SK-N-SH (cell line): Measurements from ENCODE around the gene SMPD3. TPM values are rescaled to one million over a fixed set of nuclear protein-coding genes. Genes with fewer than 3 reads are reported as not detected.

ENCODE experiments used
- CTCF ChIA-PET: fragments of 300-600, 350-600 bp; formaldehyde crosslinking; extraction: SDS; loops from one replicate; lab custom pipeline; 2021; lab: Yijun Ruan, JAX
- POLR2A ChIA-PET: fragments of 350-600 bp; sonication (Branson Sonifier 250); formaldehyde crosslinking; extraction: SDS; loops from one replicate; lab custom pipeline; 2020; ENCODE audit warnings: antibody characterized with exemption, inconsistent platforms; lab: Yijun Ruan, JAX
- DNase-seq: peaks from one replicate; pipeline ENCODE4 v3.0.0; 2012
- H2AFZ ChIP-seq: fragments of 200-600 bp; sonication (generic); 2 replicates; pipeline ENCODE4 v1.8.1; 2016; ENCODE audit warnings: antibody characterized with exemption, mild to moderate bottlenecking, low read depth
- H3F3A ChIP-seq: fragments of 200-600 bp; sonication (generic); replicated peaks from 2 replicates; pipeline ENCODE3; 2016; ENCODE audit warnings: antibody characterized with exemption, mild to moderate bottlenecking; ENCODE audit not compliant: insufficient read depth
- H3K27ac ChIP-seq, 2 experiments: fragments of 200-500 bp in 1 of 2; fragments of 200-600 bp in 1 of 2; sonication (Bioruptor generic) in 1 of 2; sonication (generic), shearing (Covaris generic) in 1 of 2; 2 replicates each; pipeline versions ENCODE4 v1.5.1 to v1.6.1; 2014 to 2016; ENCODE audit warnings: low read depth in 2 of 2, inconsistent platforms in 1 of 2, low read length in 1 of 2, mild to moderate bottlenecking in 1 of 2, mixed read lengths in 1 of 2
- H3K27me3 ChIP-seq: fragments of 200-600 bp; sonication (generic), shearing (Covaris generic); 2 replicates; pipeline ENCODE4 v1.6.1; 2016; ENCODE audit warnings: mixed run types; ENCODE audit not compliant: insufficient read depth
- H3K36me3 ChIP-seq, 2 experiments: fragments of 200-500 bp in 1 of 2; fragments of 200-600 bp in 1 of 2; sonication (Bioruptor generic) in 1 of 2; sonication (generic) in 1 of 2; replicated peaks in 1 of 2; 2 replicates each; pipeline versions ENCODE3 to v1.5.1; 2014 to 2016; ENCODE audit warnings: low read length in 1 of 2, mild to moderate bottlenecking in 1 of 2; ENCODE audit not compliant: insufficient read depth in 2 of 2, control insufficient read depth in 1 of 2
- H3K4me1 ChIP-seq, 2 experiments: fragments of 200-500 bp in 1 of 2; fragments of 200-600 bp in 1 of 2; sonication (Bioruptor generic) in 1 of 2; sonication (generic), shearing (Covaris generic) in 1 of 2; 2 replicates each; pipeline versions ENCODE4 v1.5.1 to v1.6.1; 2014 to 2016; ENCODE audit warnings: low read depth in 1 of 2, low read length in 1 of 2, mixed run types in 1 of 2; ENCODE audit not compliant: insufficient read depth in 2 of 2, control insufficient read depth in 1 of 2
- H3K4me2 ChIP-seq: fragments of 200-600 bp; sonication (generic), shearing (Covaris generic); 2 replicates; pipeline ENCODE4 v1.6.1; 2017; ENCODE audit warnings: mixed run types
- H3K4me3 ChIP-seq, 2 experiments: fragments of 200-500 bp in 1 of 2; fragments of 200-600 bp in 1 of 2; sonication (Bioruptor generic) in 1 of 2; sonication (generic), shearing (Covaris generic) in 1 of 2; 2 replicates each; pipeline versions ENCODE4 v1.5.1 to v1.8.1; 2014 to 2016; ENCODE audit warnings: low read depth in 2 of 2, inconsistent platforms in 1 of 2, low read length in 1 of 2, mild to moderate bottlenecking in 1 of 2, mixed read lengths in 1 of 2, moderate library complexity in 1 of 2
- H3K79me2 ChIP-seq: fragments of 200-600 bp; sonication (generic); 2 replicates; pipeline ENCODE4 v1.8.1; 2017; ENCODE audit warnings: mild to moderate bottlenecking; ENCODE audit not compliant: insufficient read depth
- H3K9ac ChIP-seq: fragments of 200-600 bp; sonication (generic); 2 replicates; pipeline ENCODE4 v1.6.1; 2017; ENCODE audit warnings: mixed run types
- H3K9me2 ChIP-seq: fragments of 200-600 bp; sonication (generic); 2 replicates; pipeline ENCODE4 v1.6.1; 2017; ENCODE audit warnings: mixed run types
- H3K9me3 ChIP-seq: fragments of 200-600 bp; sonication (generic); 2 replicates; pipeline ENCODE4 v1.6.1; 2017; ENCODE audit warnings: mixed run types, mild to moderate bottlenecking, moderate library complexity
- H4K20me1 ChIP-seq: fragments of 200-600 bp; sonication (generic); 2 replicates; pipeline ENCODE4 v1.6.1; 2017; ENCODE audit warnings: mild to moderate bottlenecking, mixed run types; ENCODE audit not compliant: insufficient read depth
- CHD2 ChIP-seq: fragments of 150-350 bp; IDR thresholded peaks from 2 replicates; pipeline ENCODE4 v1.6.1; 2018; ENCODE audit warnings: low read length; ENCODE audit not compliant: partially characterized antibody
- ELF1 ChIP-seq: IDR thresholded peaks from 2 replicates; pipeline ENCODE4 v1.4.0; 2012
- EP300 ChIP-seq, 2 experiments: IDR thresholded peaks; 2 replicates each; pipeline versions ENCODE4 v1.4.0 to v1.6.1; 2012; ENCODE audit warnings: borderline replicate concordance in 1 of 2, low read depth in 1 of 2, low read length in 1 of 2
- FOXM1 ChIP-seq: IDR thresholded peaks from 2 replicates; pipeline ENCODE4 v1.4.0; 2012; ENCODE audit warnings: low read depth, mild to moderate bottlenecking
- IRF3 ChIP-seq: fragments of 150-350 bp; IDR thresholded peaks from 2 replicates; pipeline ENCODE4 v1.6.1; 2016; ENCODE audit warnings: mild to moderate bottlenecking, low read depth, low read length
- JUND ChIP-seq: IDR thresholded peaks from 2 replicates; pipeline ENCODE4 v1.4.0; 2012
- MXI1 ChIP-seq: IDR thresholded peaks from 2 replicates; pipeline ENCODE4 v1.6.1; 2012; ENCODE audit warnings: mild to moderate bottlenecking, low read depth, low read length, improper control_type of control experiment
- PBX3 ChIP-seq: IDR thresholded peaks from 2 replicates; pipeline ENCODE4; 2012
- RAD21 ChIP-seq: IDR thresholded peaks from 2 replicates; pipeline ENCODE4 v1.6.1; 2012; ENCODE audit warnings: mild to moderate bottlenecking, low read length
- RCOR1 ChIP-seq: fragments of 150-350 bp; IDR thresholded peaks from 2 replicates; pipeline ENCODE4 v1.6.1; 2017; ENCODE audit warnings: antibody characterized with exemption, low read length
- RFX5 ChIP-seq: IDR thresholded peaks from 2 replicates; pipeline ENCODE4 v1.6.1; 2012; ENCODE audit warnings: mild to moderate bottlenecking, improper control_type of control experiment, low read length
- RXRA ChIP-seq: IDR thresholded peaks from 2 replicates; pipeline ENCODE4 v1.4.0; 2012; ENCODE audit warnings: low read depth, mild to moderate bottlenecking, borderline replicate concordance
- SIN3A ChIP-seq: IDR thresholded peaks from 2 replicates; pipeline ENCODE4 v1.6.1; 2012; ENCODE audit warnings: low read depth, mild to moderate bottlenecking, low read length, moderate library complexity, borderline replicate concordance
- SMC3 ChIP-seq: IDR thresholded peaks from 2 replicates; pipeline ENCODE4 v1.6.1; 2012; ENCODE audit warnings: low read depth, low read length, improper control_type of control experiment
- TCF12 ChIP-seq: IDR thresholded peaks from 2 replicates; pipeline ENCODE4 v1.4.0; 2012
- TEAD4 ChIP-seq: IDR thresholded peaks from 2 replicates; pipeline ENCODE4 v1.4.0; 2012; ENCODE audit warnings: mild to moderate bottlenecking, borderline replicate concordance; ENCODE audit not compliant: insufficient read depth
- USF1 ChIP-seq: IDR thresholded peaks from 2 replicates; pipeline ENCODE4 v1.4.0; 2012; ENCODE audit warnings: low read depth, borderline replicate concordance
- ZBTB33 ChIP-seq: IDR thresholded peaks from 2 replicates; pipeline ENCODE4 v1.4.0; 2012; ENCODE audit warnings: low read depth, borderline replicate concordance
- WGBS: methylation state at CpG from one replicate; pipeline ENCODE4 v1.1.6; 2017; ENCODE audit warnings: low lambda C conversion rate; 5-methylcytosine and 5-hydroxymethylcytosine counted together
- polyA plus RNA-seq, 3 experiments: library from polyadenylated mRNA; depleted of rRNA; stranded (reverse); fragments of >200 nt; gene quantifications; 2 replicates each; pipeline ENCODE4 v1.2.3, GENCODE V29; 2012

Gene SMPD3
- polyA plus RNA-seq, 1 of the 3 experiments (the other 2 are of a cell fraction): 0.38 TPM

- 95% methylated on average over 3 of the region's 3 CpGs for WGBS
- H3K36me3 ChIP-seq: no peaks in the 10 kb centered on the region
- H3K9ac ChIP-seq: no peak overlapping the region
- no peak overlapping the region for H3K27ac ChIP-seq
- no peaks in the 10 kb centered on the region for H3K79me2 ChIP-seq
- no peaks in the 10 kb centered on the region for H3F3A ChIP-seq
- H3K27me3 ChIP-seq: no peaks in the 10 kb centered on the region
- ChIA-PET POLR2A (interaction anchor here (0.6 to 0.8 kb wide), 2 partner anchors 9 to 89 kb away, joined by 3 to 5 read pairs; no protein-coding TSS in a partner anchor), CTCF (interaction anchor here (0.8 to 3.0 kb wide), 5 partner anchors 9 to 148 kb away, joined by 4 to 9 read pairs (median 6); no protein-coding TSS in a partner anchor)
- no peak for DNase-seq
- H2AFZ ChIP-seq: no peak overlapping the region
- H3K9me3 ChIP-seq: no peaks in the 10 kb centered on the region
- peaks cover 0 to 24% of the 10 kb centered on the region in 2 experiments; a peak in 1 of 4 replicates for H3K4me1 ChIP-seq
- H3K4me2 ChIP-seq: no peak overlapping the region
- H3K9me2 ChIP-seq: no peaks in the 10 kb centered on the region
- H3K4me3 ChIP-seq: no peak overlapping the region
- no peaks in the 10 kb centered on the region for H4K20me1 ChIP-seq
- TF ChIP-seq IRF3 (no peak), FOXM1 (no peak), RAD21 (no peak), RXRA (no peak), RFX5 (no peak), SIN3A (no peak), MXI1 (no peak), JUND (no peak), CHD2 (no peak), ELF1 (no peak), USF1 (no peak), SMC3 (no peak), TCF12 (no peak), ZBTB33 (no peak), TEAD4 (no peak), EP300 (IDR thresholded peaks at IDR 0.05; ENCODE audit: borderline replicate concordance in 1 of 2, low read depth in 1 of 2, low read length in 1 of 2) (no peak), RCOR1 (no peak), PBX3 (no peak)
- TF ChIP-seq, all 33 proteins: peak for 0
Observed at GRCh38 chr16:68372381-68372720, 76.0 kb downstream of the SMPD3 start.
